NCI-H187 (cell line): ENCODE measurements around the gene NPR1.
A peak's percentile ranks its signal among the peaks of the same experiment; 100 is the strongest.
"Not testable (repeated sequence)": the region's sequence is repeated elsewhere in the genome, so short reads cannot be mapped to it uniquely, and the experiment has no call there.

Source experiments
- DNase-seq, 2 experiments: peaks; one replicate each; lab custom pipeline; 2025; lab: John Stamatoyannopoulos, UW

The NPR1 gene

GRCh38 chr1:153649863-153650235, 28.6 kb upstream of the NPR1 start:
- DNase-seq = no peak

- no peak for DNase-seq
Measured at GRCh38 chr1:153651771-153652170, 26.7 kb upstream of the NPR1 start.

- no peak for DNase-seq
Measured at GRCh38 chr1:153652805-153653500, 25.5 kb upstream of the NPR1 start.

- DNase-seq = no peak
Measured at GRCh38 chr1:153655333-153655732, 23.2 kb upstream of the NPR1 start.

- peak; percentile 93 to 95 for DNase-seq
Measured at GRCh38 chr1:153658400-153659174, 19.9 kb upstream of the NPR1 start, which contains the start of gene SNAPIN. Gene SNAPIN, plus strand, starts transcription at chr1:153658703. Its CDS starts 41 bp downstream, at chr1:153658744.

- DNase-seq = no peak
Measured at GRCh38 chr1:153659175-153659534, 19.3 kb upstream of the NPR1 start.

- DNase-seq = no peak
Measured at GRCh38 chr1:153659656-153660055, 18.8 kb upstream of the NPR1 start.

GRCh38 chr1:153661111-153661708, 17.3 kb upstream of the NPR1 start:
- no peak for DNase-seq

- DNase-seq = no peak
Measured at GRCh38 chr1:153662269-153662668, 16.2 kb upstream of the NPR1 start.

- DNase-seq = no peak
Measured at GRCh38 chr1:153663211-153663610, 15.3 kb upstream of the NPR1 start.

GRCh38 chr1:153667439-153667838, 11.0 kb upstream of the NPR1 start:
- DNase-seq = no peak

- DNase-seq = not testable (repeated sequence)
Measured at GRCh38 chr1:153668672-153669071, 9.8 kb upstream of the NPR1 start.

- no peak for DNase-seq
Measured at GRCh38 chr1:153669606-153670005, 8.9 kb upstream of the NPR1 start.

GRCh38 chr1:153670257-153670858, 8.1 kb upstream of the NPR1 start:
- DNase-seq = peak in 1 of 2 experiments; percentile 46

GRCh38 chr1:153670859-153671627, 7.4 kb upstream of the NPR1 start, which contains the start of gene ILF2:
Gene ILF2, minus strand, starts transcription at chr1:153670993. Its CDS starts 71 bp downstream, at chr1:153670922.
- peak; percentile 99 to 100 for DNase-seq

GRCh38 chr1:153671628-153672353, 6.7 kb upstream of the NPR1 start:
- not testable (repeated sequence) for DNase-seq

- DNase-seq = no peak
Measured at GRCh38 chr1:153673511-153673910, 5.0 kb upstream of the NPR1 start.

- peak; percentile 36 to 44 for DNase-seq
Measured at GRCh38 chr1:153677718-153678518, 570 bp upstream of the NPR1 start.

GRCh38 chr1:153679337-153680119, 1.0 kb downstream of the NPR1 start:
- DNase-seq = no peak

- DNase-seq = no peak
Measured at GRCh38 chr1:153680120-153680403, 1.6 kb downstream of the NPR1 start.
